GM12873 (cell line): ENCODE measurements around the gene ADAMTS16.

Source experiments
- CTCF ChIP-seq: IDR thresholded peaks from 2 replicates; pipeline ENCODE4 v1.5.1; 2012; ENCODE audit warnings: low read depth, mild to moderate bottlenecking, moderate library complexity, low read length, control low read depth; ENCODE audit not compliant: insufficient read depth; ENCODE audit errors: missing control alignments

ADAMTS16 gene

GRCh38 chr5:5288201-5288600 lies 148.1 kb downstream of the ADAMTS16 start:
- no peak for TF ChIP-seq CTCF

GRCh38 chr5:5289537-5289936 lies 149.4 kb downstream of the ADAMTS16 start:
- no peak for TF ChIP-seq CTCF

- no peak for TF ChIP-seq CTCF
Observed at GRCh38 chr5:5290674-5291334, 150.7 kb downstream of the ADAMTS16 start.

- TF ChIP-seq CTCF = no peak
Observed at GRCh38 chr5:5291357-5291756, 151.2 kb downstream of the ADAMTS16 start.

- TF ChIP-seq CTCF = no peak
Observed at GRCh38 chr5:5293029-5293428, 152.9 kb downstream of the ADAMTS16 start.

GRCh38 chr5:5294429-5294828 lies 154.3 kb downstream of the ADAMTS16 start:
- TF ChIP-seq CTCF = no peak

GRCh38 chr5:5295351-5295750 lies 155.2 kb downstream of the ADAMTS16 start:
- TF ChIP-seq CTCF = no peak
